Transverse colon (tissue), 4 donors: ENCODE results near the gene TBL3. TPM values are rescaled to one million over a fixed set of nuclear protein-coding genes. Genes with fewer than 3 reads are reported as not detected.
A peak's percentile ranks its signal among the peaks of the same experiment; 100 is the strongest.

Experiments
- DNase-seq: peaks from one replicate; pipeline ENCODE4 v3.0.0-alpha.2; 2019
- H3K27ac ChIP-seq, 4 donors: fragments of 200-600 bp; sonication (generic); 2 replicates each; pipeline ENCODE4 v1.5.1; 2016 to 2018; ENCODE audit warnings: inconsistent platforms in 4 of 4
- H3K27me3 ChIP-seq: fragments of 200-600 bp; sonication (generic); 2 replicates; pipeline ENCODE4 v1.5.1; 2017; ENCODE audit warnings: inconsistent platforms
- H3K36me3 ChIP-seq, 4 donors: fragments of 200-600 bp; sonication (generic); 2 replicates each; pipeline ENCODE4 v1.5.1; 2017 to 2019; ENCODE audit warnings: inconsistent platforms in 4 of 4
- H3K4me1 ChIP-seq, 4 donors: fragments of 200-600 bp; sonication (generic); 2 replicates each; pipeline ENCODE4 v1.5.1; 2017 to 2020; ENCODE audit warnings: inconsistent platforms in 4 of 4
- H3K4me3 ChIP-seq, 4 donors: fragments of 200-600 bp; sonication (generic); 1 replicate in 1 of 4; 2 replicates in 3 of 4; pipeline versions ENCODE4 v1.5.1 to v1.6.1; 2017 to 2019; ENCODE audit warnings: inconsistent platforms in 4 of 4
- H3K9me3 ChIP-seq, 2 donors: fragments of 200-600 bp; sonication (generic); 2 replicates each; pipeline ENCODE4 v1.5.1; 2017 to 2019; ENCODE audit warnings: inconsistent platforms in 2 of 2
- EP300 ChIP-seq: sonication (generic); formaldehyde crosslinking; IDR thresholded peaks from one replicate; pipeline ENCODE4 v1.6.1; 2017; ENCODE audit warnings: antibody characterized with exemption, low read depth
- POLR2A ChIP-seq: fragments of 450-650 bp; IDR thresholded peaks from one replicate; pipeline ENCODE4 v1.6.1; 2016; ENCODE audit warnings: antibody characterized with exemption, mild to moderate bottlenecking, moderate library complexity
- POLR2AphosphoS5 ChIP-seq, 3 donors: sonication (generic); formaldehyde crosslinking; IDR thresholded peaks; one replicate each; pipeline ENCODE4 v1.6.1; 2016; ENCODE audit warnings: antibody characterized with exemption in 3 of 3
- WGBS, 2 donors: methylation state at CpG; one replicate each; pipeline ENCODE4 v1.1.5; 2018; ENCODE audit warnings: low coverage in 1 of 2; 5-methylcytosine and 5-hydroxymethylcytosine counted together
- in situ Hi-C, 4 donors: fragments of 200-750 bp; cut with MboI; loops; one replicate each; pipeline versions ENCODE4 v1.15.0 to v1.15.1; 2017; ENCODE audit warnings: low sequenced_read_pairs in 3 of 4, low pct_ligation_motif_present in 1 of 4, low pct_unique_long_range_greater_than_20kb in 1 of 4
- intact Hi-C: fragments of 100-400 bp; cut with DNase I; formaldehyde crosslinking; loops from one replicate; pipeline ENCODE4 v1.15.1; 2023; ENCODE audit warnings: low total_unique reads
- total RNA-seq, 4 donors: library from RNA; depleted of rRNA; stranded (reverse); fragments of >200 nt; gene quantifications; one replicate each; pipeline ENCODE4 v1.1.0, GENCODE V29; 2016
- TF ChIP-seq, protein P1 (sequence below), 5 experiments: fragments of 200-600 bp in 3 of 5; fragments of 450-650 bp in 2 of 5; sonication (generic) in 3 of 5; IDR thresholded peaks; 1 replicate in 2 of 5; 2 replicates in 3 of 5; pipeline ENCODE4 v1.5.1; 2016 to 2017; ENCODE audit warnings: antibody characterized with exemption in 5 of 5, inconsistent platforms in 3 of 5, mild to moderate bottlenecking in 2 of 5, moderate library complexity in 1 of 5

TBL3 gene
- total RNA-seq, 4 donors from 2014 or later, result 23.2 to 31.0 (median 28.2) TPM

DNA sequence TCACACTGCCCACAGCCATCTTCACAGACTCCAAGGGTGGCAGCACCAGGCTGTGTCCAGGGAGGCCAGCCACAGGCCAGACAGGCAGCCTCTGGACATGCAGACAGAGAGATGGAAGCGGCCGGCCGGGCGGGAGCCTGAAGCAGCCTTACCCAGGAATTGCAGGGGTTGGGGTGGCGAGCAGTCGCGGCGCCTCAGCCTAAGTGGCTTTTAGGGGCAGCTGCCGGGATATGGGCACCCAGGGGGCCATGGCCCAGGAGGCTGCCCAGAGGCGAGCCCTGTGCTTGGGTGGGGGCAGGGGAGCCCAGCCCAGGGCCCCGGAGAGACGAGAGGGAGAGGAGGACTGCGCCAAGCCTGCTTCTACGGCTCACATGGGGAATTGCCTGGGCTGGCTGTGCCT is 53.4 kb downstream of the TBL3 start:
- H3K4me1 ChIP-seq, result peaks cover 12 to 44% (median 32%) of the 10 kb centered on the region in 4 donors
- DNase-seq, result no peak
- intact Hi-C loops (loop anchor here (5.0 kb wide), 1 partner anchor 127 kb away; no protein-coding TSS in a partner anchor), in situ Hi-C loops (loop anchor here in 2 of 4 donors (10.0 kb wide), 1 partner anchor 120 kb away; the partner anchor contains the start of gene RAB26 (in 2 of the 2))
- H3K27me3 ChIP-seq, result peaks cover 17% of the 10 kb centered on the region
- no peaks in the 10 kb centered on the region for H3K9me3 ChIP-seq
- TF ChIP-seq POLR2AphosphoS5 (IDR thresholded peaks at IDR 0.05), result no peak
- TF ChIP-seq, protein P1, sequence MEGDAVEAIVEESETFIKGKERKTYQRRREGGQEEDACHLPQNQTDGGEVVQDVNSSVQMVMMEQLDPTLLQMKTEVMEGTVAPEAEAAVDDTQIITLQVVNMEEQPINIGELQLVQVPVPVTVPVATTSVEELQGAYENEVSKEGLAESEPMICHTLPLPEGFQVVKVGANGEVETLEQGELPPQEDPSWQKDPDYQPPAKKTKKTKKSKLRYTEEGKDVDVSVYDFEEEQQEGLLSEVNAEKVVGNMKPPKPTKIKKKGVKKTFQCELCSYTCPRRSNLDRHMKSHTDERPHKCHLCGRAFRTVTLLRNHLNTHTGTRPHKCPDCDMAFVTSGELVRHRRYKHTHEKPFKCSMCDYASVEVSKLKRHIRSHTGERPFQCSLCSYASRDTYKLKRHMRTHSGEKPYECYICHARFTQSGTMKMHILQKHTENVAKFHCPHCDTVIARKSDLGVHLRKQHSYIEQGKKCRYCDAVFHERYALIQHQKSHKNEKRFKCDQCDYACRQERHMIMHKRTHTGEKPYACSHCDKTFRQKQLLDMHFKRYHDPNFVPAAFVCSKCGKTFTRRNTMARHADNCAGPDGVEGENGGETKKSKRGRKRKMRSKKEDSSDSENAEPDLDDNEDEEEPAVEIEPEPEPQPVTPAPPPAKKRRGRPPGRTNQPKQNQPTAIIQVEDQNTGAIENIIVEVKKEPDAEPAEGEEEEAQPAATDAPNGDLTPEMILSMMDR (IDR thresholded peaks at IDR 0.05), result no peak
- no peak for TF ChIP-seq EP300
- TF ChIP-seq POLR2A, result no peak
- no peaks in the 10 kb centered on the region for H3K36me3 ChIP-seq
- no peak overlapping the region for H3K4me3 ChIP-seq
- H3K27ac ChIP-seq, result peak overlapping the region in 1 of 4 donors; percentile 84
- WGBS, 2 donors, result 92% methylated on average over 14 of the region's 14 CpGs; no CpG with 5 or more reads in 1 of the 2 donors

DNA sequence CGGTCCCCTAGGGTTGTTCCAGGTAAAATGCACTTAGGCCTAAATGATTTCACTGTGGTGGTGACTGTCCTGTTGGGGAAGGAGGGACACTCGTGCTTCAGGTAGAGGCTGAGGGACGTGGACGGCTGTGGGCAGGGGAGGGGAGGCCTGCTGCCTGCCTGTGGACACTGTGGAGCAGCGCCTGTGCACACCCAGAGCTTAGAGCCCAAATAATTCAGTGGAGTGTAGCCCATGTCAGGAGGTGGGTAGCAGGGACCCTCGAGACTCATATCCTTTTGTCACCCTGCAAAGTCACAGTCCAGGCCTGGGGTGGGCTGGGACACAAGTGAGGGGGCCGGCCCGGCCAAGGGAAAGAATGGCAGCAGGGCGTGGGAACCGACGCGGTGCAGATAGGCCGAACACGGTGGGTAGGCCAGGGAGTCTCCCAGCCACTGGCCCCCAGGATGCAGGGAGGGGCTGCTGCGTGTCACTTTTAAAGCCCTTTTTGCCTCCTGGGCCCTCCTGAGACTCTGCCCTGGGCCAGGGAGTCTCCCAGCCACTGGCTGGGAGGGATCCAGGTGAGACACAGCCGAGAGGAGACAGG is 54.1 kb downstream of the TBL3 start:
- Histone ChIP-seq H3K9me3 (no peaks in the 10 kb centered on the region), H3K27me3 (peaks cover 9% of the 10 kb centered on the region), H3K4me1 (peaks cover 9 to 39% (median 26%) of the 10 kb centered on the region in 4 donors), H3K36me3 (no peaks in the 10 kb centered on the region), H3K4me3 (peak overlapping the region in 3 of 4 donors; percentile 50 to 79 (median 68)), H3K27ac (peak overlapping the region; percentile 61 to 84 (median 66))
- DNase-seq, result no peak
- 63% methylated on average over 16 of the region's 16 CpGs; no CpG with 5 or more reads in 1 of the 2 donors for WGBS, 2 donors
- TF ChIP-seq, protein P1 (IDR thresholded peaks at IDR 0.05), result no peak
- TF ChIP-seq POLR2A (no peak), EP300 (no peak), POLR2AphosphoS5 (IDR thresholded peaks at IDR 0.05) (no peak)
- intact Hi-C loops, result loop anchor here (5.0 kb wide), 1 partner anchor 126 kb away; no protein-coding TSS in a partner anchor
- in situ Hi-C loops, result loop anchor here in 2 of 4 donors (10.0 kb wide), 1 partner anchor 119 kb away; the partner anchor contains the start of gene RAB26 (in 2 of the 2)

DNA sequence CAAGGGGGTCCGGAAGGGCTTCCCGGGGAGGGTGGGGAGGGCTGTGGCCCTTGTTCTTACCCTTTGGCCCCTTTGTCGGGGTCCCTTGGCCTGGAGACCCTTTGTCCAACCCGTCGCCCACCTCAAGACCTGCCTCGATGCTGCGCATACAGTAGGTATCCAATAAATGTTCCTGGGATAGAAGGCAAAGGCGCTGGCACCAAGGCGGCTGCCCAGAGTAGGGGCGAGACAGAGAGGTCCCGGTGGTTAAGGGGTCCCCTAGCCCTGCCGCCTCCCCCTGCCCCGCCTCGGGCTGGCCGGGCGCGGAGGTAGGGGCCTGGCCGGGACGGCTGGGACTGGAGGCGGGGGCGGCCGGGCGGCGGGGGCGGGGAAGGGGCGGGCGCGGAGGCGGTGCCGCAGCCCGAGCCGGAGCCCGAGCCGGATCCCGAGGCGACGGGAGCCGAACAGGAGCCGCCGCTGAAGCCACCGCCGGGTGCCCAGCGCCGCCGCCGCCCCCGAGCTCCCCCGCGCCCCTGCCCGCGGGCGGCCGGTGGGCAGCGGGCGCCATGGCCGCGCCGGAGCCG is 54.7 kb downstream of the TBL3 start, which contains the start of gene NHERF2:
NHERF2 (plus strand) TSS at position 442 of the 563 bp plus-strand sequence; CDS start at position 546, 104 bp downstream.
- intact Hi-C loops, result loop anchor here (5.0 kb wide), 1 partner anchor 126 kb away; no protein-coding TSS in a partner anchor
- H3K9me3 ChIP-seq, result no peaks in the 10 kb centered on the region
- peaks cover 4% of the 10 kb centered on the region for H3K27me3 ChIP-seq
- H3K36me3 ChIP-seq, result no peaks in the 10 kb centered on the region
- WGBS, 2 donors, result 20% methylated on average over 17 of the region's 59 CpGs; no CpG with 5 or more reads in 1 of the 2 donors
- H3K4me1 ChIP-seq, result peaks cover 9 to 39% (median 26%) of the 10 kb centered on the region in 4 donors
- TF ChIP-seq POLR2A, result no peak
- TF ChIP-seq EP300, result no peak
- TF ChIP-seq, protein P1 (IDR thresholded peaks at IDR 0.05), result no peak
- TF ChIP-seq POLR2AphosphoS5 (IDR thresholded peaks at IDR 0.05), result no peak
- in situ Hi-C loops, result loop anchor here in 2 of 4 donors (10.0 kb wide), 1 partner anchor 118 kb away; the partner anchor contains the start of gene RAB26 (in 2 of the 2)
- H3K27ac ChIP-seq, result peak within 1 kb of the TSS; percentile 72 to 84 (median 82)
- H3K4me3 ChIP-seq, result peak within 1 kb of the TSS; percentile 57 to 79 (median 65)
- DNase-seq, result peak; percentile 57
